Hepatocyte (in vitro differentiated cells): Measurements from ENCODE around the gene DENND6A. TPM values are rescaled to one million over a fixed set of nuclear protein-coding genes. Genes with fewer than 3 reads are reported as not detected.

ENCODE experiments used
- DNase-seq: peaks from one replicate; pipeline ENCODE4 v3.0.0-alpha.2; 2016; ENCODE audit warnings: low spot score
- H2AFZ ChIP-seq: fragments of 200-600 bp; sonication (generic); 2 replicates; pipeline ENCODE4 v1.6.0; 2016; ENCODE audit warnings: antibody characterized with exemption, mild to moderate bottlenecking
- H3K27ac ChIP-seq: fragments of 200-600 bp; sonication (generic); 2 replicates; pipeline ENCODE4 v1.5.1; 2016; ENCODE audit warnings: mild to moderate bottlenecking
- H3K27me3 ChIP-seq: fragments of 200-600 bp; sonication (generic); 2 replicates; pipeline ENCODE4 v1.6.1; 2016
- H3K36me3 ChIP-seq: fragments of 200-600 bp; sonication (generic); replicated peaks from 2 replicates; pipeline ENCODE4 v1.5.1; 2016; ENCODE audit warnings: low read depth; ENCODE audit not compliant: insufficient read depth
- H3K4me1 ChIP-seq: fragments of 200-600 bp; sonication (generic); 2 replicates; pipeline ENCODE4 v1.5.1; 2016; ENCODE audit warnings: mild to moderate bottlenecking, moderate library complexity; ENCODE audit not compliant: insufficient read depth
- H3K4me2 ChIP-seq: fragments of 200-600 bp; sonication (generic); 2 replicates; pipeline ENCODE4 v1.6.0; 2016
- H3K4me3 ChIP-seq: fragments of 200-600 bp; sonication (generic); 2 replicates; pipeline ENCODE4 v1.5.1; 2016; ENCODE audit warnings: mild to moderate bottlenecking
- H3K79me2 ChIP-seq: fragments of 200-600 bp; sonication (generic); 2 replicates; pipeline ENCODE4 v1.6.0; 2017; ENCODE audit warnings: mild to moderate bottlenecking
- H3K9me2 ChIP-seq: fragments of 200-600 bp; sonication (generic); replicated peaks from 2 replicates; pipeline ENCODE4 v1.6.0; 2017; ENCODE audit warnings: mild to moderate bottlenecking; ENCODE audit not compliant: insufficient read depth
- H3K9me3 ChIP-seq: fragments of 200-600 bp; sonication (generic); 2 replicates; pipeline ENCODE4 v1.5.1; 2016; ENCODE audit warnings: low read depth, mild to moderate bottlenecking
- H4K20me1 ChIP-seq: fragments of 200-600 bp; sonication (generic); 2 replicates; pipeline ENCODE4 v1.6.0; 2016; ENCODE audit warnings: mild to moderate bottlenecking; ENCODE audit not compliant: insufficient read depth, poor library complexity, severe bottlenecking
- EZH2 ChIP-seq: fragments of 200-600 bp; sonication (generic); IDR thresholded peaks from 2 replicates; pipeline ENCODE4 v1.6.1; 2016; ENCODE audit warnings: antibody characterized with exemption, mild to moderate bottlenecking, borderline replicate concordance
- EZH2phosphoT487 ChIP-seq: fragments of 200-600 bp; sonication (generic); IDR thresholded peaks from one replicate; pipeline ENCODE4 v1.6.1; 2018; ENCODE audit warnings: antibody characterized with exemption, mild to moderate bottlenecking, low read depth, moderate library complexity; ENCODE audit not compliant: unreplicated experiment, severe bottlenecking
- WGBS: methylation state at CpG from one replicate; pipeline ENCODE4 v1.1.6; 2016; ENCODE audit warnings: low lambda C conversion rate; ENCODE audit errors: missing lambda C conversion rate; 5-methylcytosine and 5-hydroxymethylcytosine counted together
- polyA plus RNA-seq: library from polyadenylated mRNA; unstranded; fragments of >200 nt; fragmentation: Nextera tagmentation; extraction: Ambion mirVana; gene quantifications from 2 replicates; pipeline ENCODE4 v1.2.1, GENCODE V29; 2016
- total RNA-seq: library from RNA; depleted of rRNA; stranded (reverse); fragments of >200 nt; gene quantifications from 2 replicates; pipeline ENCODE4 v1.2.3, GENCODE V29; 2014
- TF ChIP-seq, protein P1 (sequence below): fragments of 200-600 bp; sonication (generic); IDR thresholded peaks from 2 replicates; pipeline ENCODE4 v1.5.1; 2016; ENCODE audit warnings: antibody characterized with exemption, mild to moderate bottlenecking; ENCODE audit not compliant: poor library complexity

DENND6A gene
- total and polyA plus RNA-seq, 2 experiments from 2014 or later, result 6.3 to 19.3 TPM

- H3K4me1 ChIP-seq, result peaks cover 29% of the 10 kb centered on the region
- peak overlapping the region; percentile 77 for H3K4me3 ChIP-seq
Observed at GRCh38 chr3:57596495-57597126, 96.3 kb downstream of the DENND6A start.

GRCh38 chr3:57594576-57594975 is 98.3 kb downstream of the DENND6A start:
- Histone ChIP-seq H4K20me1 (peaks cover 68% of the 10 kb centered on the region), H3K4me1 (peaks cover 29% of the 10 kb centered on the region)

More at GRCh38 chr3:57596495-57597126, 96.3 kb downstream of the DENND6A start:
- Histone ChIP-seq H3K27ac (peak overlapping the region; percentile 99), H2AFZ (no peak overlapping the region), H3K9me2 (no peaks in the 10 kb centered on the region), H3K79me2 (peaks cover 59% of the 10 kb centered on the region), H3K9me3 (no peaks in the 10 kb centered on the region), H3K36me3 (no peaks in the 10 kb centered on the region), H3K27me3 (no peaks in the 10 kb centered on the region), H4K20me1 (peaks cover 47% of the 10 kb centered on the region), H3K4me2 (peak overlapping the region; percentile 84)
- 1% methylated on average over 26 of the region's 31 CpGs for WGBS
- DNase-seq, result peak; percentile 89
- TF ChIP-seq EZH2phosphoT487 (no peak), EZH2 (no peak)
- TF ChIP-seq, protein P1, sequence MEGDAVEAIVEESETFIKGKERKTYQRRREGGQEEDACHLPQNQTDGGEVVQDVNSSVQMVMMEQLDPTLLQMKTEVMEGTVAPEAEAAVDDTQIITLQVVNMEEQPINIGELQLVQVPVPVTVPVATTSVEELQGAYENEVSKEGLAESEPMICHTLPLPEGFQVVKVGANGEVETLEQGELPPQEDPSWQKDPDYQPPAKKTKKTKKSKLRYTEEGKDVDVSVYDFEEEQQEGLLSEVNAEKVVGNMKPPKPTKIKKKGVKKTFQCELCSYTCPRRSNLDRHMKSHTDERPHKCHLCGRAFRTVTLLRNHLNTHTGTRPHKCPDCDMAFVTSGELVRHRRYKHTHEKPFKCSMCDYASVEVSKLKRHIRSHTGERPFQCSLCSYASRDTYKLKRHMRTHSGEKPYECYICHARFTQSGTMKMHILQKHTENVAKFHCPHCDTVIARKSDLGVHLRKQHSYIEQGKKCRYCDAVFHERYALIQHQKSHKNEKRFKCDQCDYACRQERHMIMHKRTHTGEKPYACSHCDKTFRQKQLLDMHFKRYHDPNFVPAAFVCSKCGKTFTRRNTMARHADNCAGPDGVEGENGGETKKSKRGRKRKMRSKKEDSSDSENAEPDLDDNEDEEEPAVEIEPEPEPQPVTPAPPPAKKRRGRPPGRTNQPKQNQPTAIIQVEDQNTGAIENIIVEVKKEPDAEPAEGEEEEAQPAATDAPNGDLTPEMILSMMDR, result no peak

DNA sequence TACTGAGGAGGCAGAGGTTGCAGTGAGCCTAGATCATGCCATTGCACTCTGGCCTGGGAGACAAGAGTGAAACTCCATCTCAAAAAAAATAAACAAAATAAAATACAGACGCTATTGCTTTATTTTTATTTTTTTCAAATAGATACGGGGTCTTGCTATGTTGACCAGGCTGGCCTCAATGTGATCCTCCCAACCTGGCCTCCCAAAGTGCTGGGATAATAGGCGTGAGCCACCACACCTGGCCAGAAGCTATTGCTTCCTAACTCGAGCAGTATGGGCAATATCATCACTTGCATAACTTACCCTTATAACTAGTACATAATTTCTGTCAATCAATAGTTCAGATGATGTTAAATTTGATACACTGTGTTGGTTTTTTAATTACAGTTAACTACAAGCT is 98.7 kb downstream of the DENND6A start:
- Histone ChIP-seq H3K36me3 (no peaks in the 10 kb centered on the region), H3K27me3 (no peaks in the 10 kb centered on the region), H3K79me2 (peaks cover 83% of the 10 kb centered on the region), H3K9me3 (no peaks in the 10 kb centered on the region), H3K27ac (no peak overlapping the region), H2AFZ (no peak overlapping the region), H4K20me1 (peaks cover 72% of the 10 kb centered on the region), H3K4me2 (peak overlapping the region; percentile 84), H3K9me2 (no peaks in the 10 kb centered on the region), H3K4me3 (peak overlapping the region; percentile 77), H3K4me1 (peaks cover 25% of the 10 kb centered on the region)
- TF ChIP-seq EZH2, result no peak
- TF ChIP-seq, protein P1, result no peak
- no peak for TF ChIP-seq EZH2phosphoT487
- DNase-seq, result no peak
- WGBS, result 81% methylated on average over 4 of the region's 4 CpGs

More at GRCh38 chr3:57594576-57594975, 98.3 kb downstream of the DENND6A start:
- WGBS, result 50% methylated on average over 5 of the region's 5 CpGs
- no peaks in the 10 kb centered on the region for H3K36me3 ChIP-seq
- H3K4me2 ChIP-seq, result peak overlapping the region; percentile 84
- H3K27ac ChIP-seq, result no peak overlapping the region
- H3K9me3 ChIP-seq, result no peaks in the 10 kb centered on the region
- H2AFZ ChIP-seq, result no peak overlapping the region
- no peaks in the 10 kb centered on the region for H3K9me2 ChIP-seq
- H3K79me2 ChIP-seq, result peaks cover 79% of the 10 kb centered on the region
- no peaks in the 10 kb centered on the region for H3K27me3 ChIP-seq
- DNase-seq, result no peak
- TF ChIP-seq EZH2 (no peak), EZH2phosphoT487 (no peak)
- TF ChIP-seq, protein P1, result no peak
- H3K4me3 ChIP-seq, result peak overlapping the region; percentile 77
